CD14-positive monocyte (primary cell): Measurements from ENCODE around the gene KBTBD13. TPM values are rescaled to one million over a fixed set of nuclear protein-coding genes. Genes with fewer than 3 reads are reported as not detected.

Experiments
- DNase-seq, 3 donors: peaks; one replicate each; pipeline ENCODE4 v3.0.0-alpha.2; 2011 to 2022
- H2AFZ ChIP-seq: 2 replicates; pipeline ENCODE4 v1.6.0; 2012; ENCODE audit warnings: mild to moderate bottlenecking, low read depth, low read length, inconsistent platforms; ENCODE audit not compliant: insufficient read depth, poor library complexity, severe bottlenecking
- H3K27ac ChIP-seq, 2 donors: 1 replicate in 1 of 2; 2 replicates in 1 of 2; pipeline ENCODE4 v1.5.1; 2012 to 2013; ENCODE audit warnings: low read length in 2 of 2, control low read depth in 1 of 2, inconsistent platforms in 1 of 2, low read depth in 1 of 2, mild to moderate bottlenecking in 1 of 2
- H3K27me3 ChIP-seq, 2 donors: one replicate each; pipeline versions ENCODE4 v1.6.0 to v1.6.1; 2011 to 2013; ENCODE audit warnings: low read length in 2 of 2; ENCODE audit not compliant: control insufficient read depth in 2 of 2, insufficient read depth in 2 of 2
- H3K36me3 ChIP-seq, 2 donors: replicated peaks in 1 of 2; 1 replicate in 1 of 2; 2 replicates in 1 of 2; pipeline versions ENCODE4 v1.5.1 to v1.6.1; 2012 to 2013; ENCODE audit warnings: low read length in 2 of 2, control low read depth in 1 of 2, inconsistent platforms in 1 of 2, mild to moderate bottlenecking in 1 of 2; ENCODE audit not compliant: insufficient read depth in 2 of 2, control insufficient read depth in 1 of 2
- H3K4me1 ChIP-seq, 2 donors: 1 replicate in 1 of 2; 2 replicates in 1 of 2; pipeline versions ENCODE4 v1.5.1 to v1.6.1; 2012 to 2013; ENCODE audit warnings: low read length in 2 of 2, control low read depth in 1 of 2, inconsistent platforms in 1 of 2, mild to moderate bottlenecking in 1 of 2, moderate library complexity in 1 of 2; ENCODE audit not compliant: insufficient read depth in 2 of 2, control insufficient read depth in 1 of 2
- H3K4me2 ChIP-seq: replicated peaks from 2 replicates; pipeline ENCODE3; 2012; ENCODE audit warnings: low read length, moderate library complexity, mild to moderate bottlenecking; ENCODE audit not compliant: poor library complexity, severe bottlenecking; ENCODE audit errors: extremely low read depth
- H3K4me3 ChIP-seq, 3 experiments: fragments of 200-600 bp in 1 of 3; sonication (generic) in 1 of 3; replicated peaks in 1 of 3; 1 replicate in 2 of 3; 2 replicates in 1 of 3; pipeline ENCODE4 v1.5.1; 2011 to 2013; ENCODE audit warnings: low read length in 3 of 3, mild to moderate bottlenecking in 3 of 3, control low read depth in 2 of 3, low read depth in 2 of 3, inconsistent platforms in 1 of 3, moderate library complexity in 1 of 3
- H3K79me2 ChIP-seq: 2 replicates; pipeline ENCODE4 v1.6.0; 2012; ENCODE audit warnings: mild to moderate bottlenecking, control low read depth, inconsistent platforms, low read length, moderate library complexity; ENCODE audit not compliant: insufficient read depth
- H3K9ac ChIP-seq: 2 replicates; pipeline ENCODE4 v1.6.0; 2017; ENCODE audit warnings: low read length, mild to moderate bottlenecking; ENCODE audit not compliant: insufficient read depth, poor library complexity, severe bottlenecking
- H3K9me3 ChIP-seq, 2 donors: replicated peaks in 1 of 2; 1 replicate in 1 of 2; 2 replicates in 1 of 2; pipeline versions ENCODE4 v1.5.1 to v1.6.1; 2012 to 2013; ENCODE audit warnings: low read length in 2 of 2, control low read depth in 1 of 2; ENCODE audit not compliant: control insufficient read depth in 1 of 2, insufficient read depth in 1 of 2
- H4K20me1 ChIP-seq: 2 replicates; pipeline ENCODE4 v1.6.0; 2012; ENCODE audit warnings: mild to moderate bottlenecking, low read length, control low read depth, moderate library complexity; ENCODE audit not compliant: insufficient read depth
- H3K27ac Mint-ChIP-seq, 7 donors: one replicate each; pipeline ENCODE4 v1.8.0; 2020; ENCODE audit warnings: mild to moderate bottlenecking in 7 of 7, mixed read lengths in 7 of 7, moderate library complexity in 6 of 7, inconsistent platforms in 2 of 7
- H3K27me3 Mint-ChIP-seq, 3 donors: one replicate each; pipeline ENCODE4 v1.8.0; 2021 to 2022; ENCODE audit warnings: low read depth in 3 of 3, mild to moderate bottlenecking in 3 of 3, mixed read lengths in 3 of 3, moderate library complexity in 3 of 3, inconsistent platforms in 1 of 3
- H3K36me3 Mint-ChIP-seq, 2 donors: one replicate each; pipeline ENCODE4 v1.8.0; 2020; ENCODE audit warnings: mixed read lengths in 2 of 2, inconsistent platforms in 1 of 2, mild to moderate bottlenecking in 1 of 2
- H3K4me1 Mint-ChIP-seq: one replicate; pipeline ENCODE4 v1.8.0; 2020; ENCODE audit warnings: mild to moderate bottlenecking, mixed read lengths
- H3K4me3 Mint-ChIP-seq, 2 donors: one replicate each; pipeline ENCODE4 v1.8.0; 2020; ENCODE audit warnings: mild to moderate bottlenecking in 2 of 2, mixed read lengths in 2 of 2, moderate library complexity in 1 of 2
- H3K9me3 Mint-ChIP-seq, 7 donors: one replicate each; pipeline ENCODE4 v1.8.0; 2020 to 2022; ENCODE audit warnings: mixed read lengths in 7 of 7, mild to moderate bottlenecking in 6 of 7, moderate library complexity in 6 of 7, inconsistent platforms in 2 of 7
- WGBS: methylation state at CpG from one replicate; pipeline ENCODE4 v1.1.5; 2013; ENCODE audit warnings: missing lambda C conversion rate; ENCODE audit not compliant: insufficient coverage; 5-methylcytosine and 5-hydroxymethylcytosine counted together
- intact Hi-C, 2 donors: fragments of 100-400 bp; cut with micrococcal nuclease; formaldehyde crosslinking; loops; one replicate each; pipeline versions ENCODE4 v1.15.0 to v1.15.1; 2023
- polyA plus RNA-seq, 3 donors: library from polyadenylated mRNA; depleted of rRNA in 1 of 3; unstranded in 2 of 3; stranded (reverse) in 1 of 3; fragments of 300-500 nt in 2 of 3; fragments of >200 nt in 1 of 3; fragmentation: Illumina TruSeq in 2 of 3; gene quantifications; 1 replicate in 2 of 3; 2 replicates in 1 of 3; pipeline ENCODE4 v1.2.3, GENCODE V29; 2012 to 2021
- TF ChIP-seq, protein P1 (sequence below): fragments of 200-600 bp; IDR thresholded peaks from one replicate; pipeline ENCODE4 v1.8.0; 2022; ENCODE audit warnings: antibody characterized with exemption, mild to moderate bottlenecking

The KBTBD13 gene
- polyA plus RNA-seq, 3 donors, result not detected

DNA sequence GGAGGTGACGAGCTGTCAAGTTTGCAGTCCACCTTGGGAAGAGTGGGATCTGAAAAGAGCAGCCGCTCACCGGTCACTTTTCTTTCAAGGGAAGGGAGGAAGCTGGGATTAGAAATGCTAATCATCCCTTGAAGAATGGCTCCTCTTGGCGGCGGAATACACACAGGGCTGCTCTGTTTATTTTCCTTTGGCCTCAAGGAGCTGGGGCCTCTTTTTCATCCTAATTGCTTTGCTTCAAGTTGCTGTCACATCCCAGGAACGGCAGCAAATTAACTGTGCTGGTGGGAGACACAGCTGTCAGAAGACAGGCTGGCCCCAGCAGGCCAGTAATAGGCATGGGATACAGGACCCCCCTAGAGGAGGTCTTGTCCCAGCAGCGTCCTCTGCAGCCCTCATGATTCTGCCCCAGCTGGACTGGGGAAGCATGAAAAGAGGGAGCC is 6.7 kb downstream of the KBTBD13 start:
- TF ChIP-seq, protein P1, sequence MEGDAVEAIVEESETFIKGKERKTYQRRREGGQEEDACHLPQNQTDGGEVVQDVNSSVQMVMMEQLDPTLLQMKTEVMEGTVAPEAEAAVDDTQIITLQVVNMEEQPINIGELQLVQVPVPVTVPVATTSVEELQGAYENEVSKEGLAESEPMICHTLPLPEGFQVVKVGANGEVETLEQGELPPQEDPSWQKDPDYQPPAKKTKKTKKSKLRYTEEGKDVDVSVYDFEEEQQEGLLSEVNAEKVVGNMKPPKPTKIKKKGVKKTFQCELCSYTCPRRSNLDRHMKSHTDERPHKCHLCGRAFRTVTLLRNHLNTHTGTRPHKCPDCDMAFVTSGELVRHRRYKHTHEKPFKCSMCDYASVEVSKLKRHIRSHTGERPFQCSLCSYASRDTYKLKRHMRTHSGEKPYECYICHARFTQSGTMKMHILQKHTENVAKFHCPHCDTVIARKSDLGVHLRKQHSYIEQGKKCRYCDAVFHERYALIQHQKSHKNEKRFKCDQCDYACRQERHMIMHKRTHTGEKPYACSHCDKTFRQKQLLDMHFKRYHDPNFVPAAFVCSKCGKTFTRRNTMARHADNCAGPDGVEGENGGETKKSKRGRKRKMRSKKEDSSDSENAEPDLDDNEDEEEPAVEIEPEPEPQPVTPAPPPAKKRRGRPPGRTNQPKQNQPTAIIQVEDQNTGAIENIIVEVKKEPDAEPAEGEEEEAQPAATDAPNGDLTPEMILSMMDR, result no peak
- 90% methylated on average over 5 of the region's 7 CpGs for WGBS
- no peak for DNase-seq
- Histone ChIP-seq H3K4me1 (no peaks in the 10 kb centered on the region), H3K9me3 (no peaks in the 10 kb centered on the region), H3K79me2 (no peaks in the 10 kb centered on the region), H3K27me3 (peaks cover 2 to 23% of the 10 kb centered on the region in 2 donors), H4K20me1 (no peaks in the 10 kb centered on the region), H3K36me3 (no peaks in the 10 kb centered on the region), H3K4me3 (no peak overlapping the region), H3K4me2 (no peak overlapping the region), H3K9ac (no peak overlapping the region), H3K27ac (no peak overlapping the region), H2AFZ (no peak overlapping the region)
- Mint-ChIP-seq H3K27ac (no peak overlapping the region), H3K36me3 (no peaks in the 10 kb centered on the region), H3K9me3 (peaks cover 0 to under 1% (median 0%) of the 10 kb centered on the region in 7 donors), H3K4me3 (peak overlapping the region in 1 of 2 donors; percentile 1), H3K27me3 (peaks cover 25 to 63% (median 28%) of the 10 kb centered on the region in 3 donors), H3K4me1 (peaks cover 8% of the 10 kb centered on the region)
- intact Hi-C loops, result loop anchor here in 1 of 2 donors (10.0 kb wide), 1 partner anchor 348 kb away; no protein-coding TSS in a partner anchor

DNA sequence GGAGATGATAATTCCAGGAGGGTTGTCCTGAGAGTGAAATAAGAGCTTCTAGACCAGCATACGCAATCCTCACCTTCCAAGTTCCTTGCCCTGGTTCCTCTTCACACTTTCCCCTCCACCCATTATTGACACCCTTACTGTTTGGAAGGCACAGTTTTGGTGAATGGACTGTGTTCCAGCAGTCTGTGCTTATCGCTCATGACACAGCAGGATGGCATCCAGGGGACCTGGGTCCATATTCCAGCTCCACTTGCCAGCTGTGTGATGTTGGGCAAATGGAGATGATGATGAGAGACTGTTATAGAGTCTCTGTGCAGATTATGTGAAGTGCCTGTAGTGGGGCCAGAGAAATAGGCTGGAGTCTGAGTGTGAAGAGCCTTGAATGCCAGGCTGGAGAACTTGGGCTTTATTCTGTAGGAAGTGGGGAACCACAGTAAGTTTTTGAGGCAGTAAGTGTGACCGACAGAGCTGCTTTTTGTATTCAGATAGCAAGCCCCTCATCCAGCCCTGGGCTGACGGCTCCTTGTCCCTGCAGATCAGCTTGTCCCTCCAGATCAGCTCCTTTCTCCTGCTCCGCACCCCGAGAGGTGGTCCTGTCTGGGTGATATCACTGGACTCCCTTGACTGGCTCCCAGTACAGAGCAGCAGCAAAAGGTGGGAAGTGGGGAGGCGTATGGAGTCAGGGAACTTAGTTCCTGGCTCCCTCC is 8.1 kb downstream of the KBTBD13 start:
- peaks cover 0 to 12% of the 10 kb centered on the region in 2 donors for H3K27me3 ChIP-seq
- no peaks in the 10 kb centered on the region for H4K20me1 ChIP-seq
- no peaks in the 10 kb centered on the region for H3K79me2 ChIP-seq
- Mint-ChIP-seq H3K4me1 (peaks cover 8% of the 10 kb centered on the region), H3K27me3 (peaks cover 15 to 50% (median 21%) of the 10 kb centered on the region in 3 donors), H3K4me3 (no peak overlapping the region), H3K36me3 (no peaks in the 10 kb centered on the region), H3K9me3 (no peaks in the 10 kb centered on the region), H3K27ac (no peak overlapping the region)
- H3K9ac ChIP-seq, result no peak overlapping the region
- intact Hi-C loops, result loop anchor here in 1 of 2 donors (10.0 kb wide), 1 partner anchor 350 kb away; no protein-coding TSS in a partner anchor
- no peak overlapping the region for H3K27ac ChIP-seq
- TF ChIP-seq, protein P1, result no peak
- H3K4me1 ChIP-seq, result no peaks in the 10 kb centered on the region
- H3K4me3 ChIP-seq, result no peak overlapping the region
- WGBS, result 80% methylated on average over 6 of the region's 7 CpGs
- no peak overlapping the region for H2AFZ ChIP-seq
- no peak overlapping the region for H3K4me2 ChIP-seq
- DNase-seq, result no peak
- H3K9me3 ChIP-seq, result no peaks in the 10 kb centered on the region
- H3K36me3 ChIP-seq, result no peaks in the 10 kb centered on the region
